MG63 (cell line): ENCODE measurements around the gene STRN4. TPM values are rescaled to one million over a fixed set of nuclear protein-coding genes. Genes with fewer than 3 reads are reported as not detected.
"Not testable (repeated sequence)": the region's sequence is repeated elsewhere in the genome, so short reads cannot be mapped to it uniquely, and the experiment has no call there.

Source experiments
- DNase-seq: peaks from one replicate; pipeline ENCODE4 v3.0.0-alpha.2; 2020
- H3K27me3 ChIP-seq: fragments of 250-450 bp; sonication (Bioruptor Pico); 2 replicates; pipeline ENCODE4 v1.5.1; 2020; ENCODE audit warnings: mild to moderate bottlenecking, moderate library complexity
- H3K36me3 ChIP-seq: fragments of 250-450 bp; sonication (Bioruptor Pico); 2 replicates; pipeline ENCODE4 v1.5.1; 2020; ENCODE audit warnings: mild to moderate bottlenecking, moderate library complexity
- H3K4me3 ChIP-seq: fragments of 250-450 bp; sonication (Bioruptor Pico); 2 replicates; pipeline ENCODE4 v1.5.1; 2020; ENCODE audit warnings: mild to moderate bottlenecking, moderate library complexity
- H3K9me3 ChIP-seq: fragments of 250-450 bp; sonication (Bioruptor Pico); 2 replicates; pipeline ENCODE4 v1.5.1; 2020; ENCODE audit warnings: mild to moderate bottlenecking, moderate library complexity
- total RNA-seq: library from RNA; depleted of rRNA; stranded (reverse); fragments of >200 nt; shearing (Covaris generic); gene quantifications from 2 replicates; pipeline ENCODE4 v1.2.3, GENCODE V29; 2014; ENCODE audit warnings: low replicate concordance

Gene STRN4
- total RNA-seq, 1 experiment from 2014 or later: 81.7 TPM

DNA sequence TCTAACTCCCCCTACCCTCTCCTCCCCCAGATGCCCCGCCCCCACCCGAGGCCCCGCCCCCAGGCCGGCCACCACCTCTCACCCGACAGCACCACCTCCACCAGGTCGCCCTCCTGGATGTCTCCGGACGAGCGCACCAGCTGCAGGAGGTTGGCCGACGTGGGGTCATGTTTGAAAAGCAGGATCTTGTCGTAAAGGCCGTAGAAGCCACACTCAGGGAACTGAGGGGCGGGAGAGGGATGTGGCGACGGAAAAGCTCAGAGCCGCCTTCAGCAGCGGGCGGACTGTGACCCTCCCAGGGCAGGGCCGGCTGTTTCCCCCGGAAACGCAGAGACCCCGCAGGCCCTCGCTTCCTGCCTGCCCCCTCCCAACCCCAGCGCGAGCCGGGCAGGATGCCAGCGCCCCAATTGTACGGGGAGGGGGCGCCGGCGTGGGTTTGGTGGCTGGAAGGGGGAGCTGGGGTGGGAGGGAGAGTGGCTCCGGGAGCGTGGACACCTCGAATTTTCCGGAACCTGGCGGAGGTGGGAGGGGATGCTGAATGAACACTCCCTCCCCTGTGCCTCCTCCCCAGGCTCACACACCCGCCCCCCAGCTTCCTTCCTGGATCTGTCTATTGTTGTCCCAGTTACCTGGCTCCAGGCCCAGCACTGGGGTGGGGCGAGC is 32.3 kb downstream of the STRN4 start:
- peaks cover 21% of the 10 kb centered on the region for H3K36me3 ChIP-seq
- peak; percentile 95 for DNase-seq
- H3K27me3 ChIP-seq: no peaks in the 10 kb centered on the region
- H3K4me3 ChIP-seq: peak overlapping the region; percentile 82
- no peaks in the 10 kb centered on the region for H3K9me3 ChIP-seq

DNA sequence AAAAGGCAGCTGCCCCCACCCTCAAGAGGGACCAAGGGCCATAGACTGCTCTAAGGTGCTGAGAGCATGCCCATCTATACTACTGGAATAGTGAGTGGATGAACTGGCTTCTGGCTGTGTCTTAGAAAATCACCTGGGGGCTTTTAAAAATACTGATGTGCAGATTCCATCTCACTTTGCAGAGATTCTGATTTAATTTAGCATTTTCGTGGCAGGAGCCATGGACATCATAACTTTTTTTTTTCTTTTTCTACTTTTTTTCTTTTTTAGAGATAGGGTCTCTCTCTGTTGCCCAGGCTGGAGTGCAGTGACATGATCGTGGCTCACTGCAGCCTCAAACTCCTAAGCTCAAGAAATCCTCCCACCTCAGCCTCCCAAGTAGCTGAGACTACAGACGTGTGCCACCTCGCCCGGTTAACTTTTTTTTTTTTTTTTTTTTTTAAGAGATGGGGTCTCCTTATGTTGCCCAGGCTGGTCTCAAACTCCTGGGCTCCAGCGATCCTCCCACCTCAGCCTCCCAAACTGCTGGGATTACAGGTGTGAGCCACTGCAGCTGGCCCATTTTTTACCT is 33.4 kb downstream of the STRN4 start:
- H3K36me3 ChIP-seq: peaks cover 26% of the 10 kb centered on the region
- H3K4me3 ChIP-seq, DNase-seq, H3K27me3 ChIP-seq, H3K9me3 ChIP-seq: not testable (repeated sequence)

DNA sequence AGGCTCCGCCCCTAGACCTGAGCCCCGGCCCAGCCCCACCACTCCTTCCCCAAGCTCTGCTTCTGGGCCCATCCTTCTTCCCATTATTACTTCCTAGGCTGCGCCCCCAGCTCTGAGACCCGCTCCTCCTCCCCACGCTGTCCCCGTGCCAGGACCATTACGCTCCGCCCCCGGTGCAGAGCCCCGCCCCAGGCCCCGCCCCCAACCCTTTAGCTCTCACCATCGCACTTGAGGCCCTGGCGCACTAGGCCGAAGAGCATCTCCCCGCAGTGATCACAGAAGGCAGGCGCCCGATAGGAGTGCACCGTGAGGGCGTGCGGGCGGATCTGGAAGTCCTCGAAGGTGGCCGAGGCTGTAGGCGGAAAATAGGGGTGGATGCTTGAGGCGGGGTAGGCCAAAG is 35.6 kb downstream of the STRN4 start:
- Histone ChIP-seq H3K9me3 (no peaks in the 10 kb centered on the region), H3K4me3 (no peak overlapping the region), H3K36me3 (peaks cover 39% of the 10 kb centered on the region), H3K27me3 (no peaks in the 10 kb centered on the region)
- no peak for DNase-seq

GRCh38 chr19:46704379-46705076 is 41.7 kb downstream of the STRN4 start:
- Histone ChIP-seq H3K27me3 (no peaks in the 10 kb centered on the region), H3K9me3 (no peaks in the 10 kb centered on the region), H3K36me3 (peaks cover 70% of the 10 kb centered on the region), H3K4me3 (no peak overlapping the region)
- no peak for DNase-seq

GRCh38 chr19:46700704-46701103 is 45.5 kb downstream of the STRN4 start:
- no peaks in the 10 kb centered on the region for H3K27me3 ChIP-seq
- H3K4me3 ChIP-seq: no peak overlapping the region
- DNase-seq: no peak
- peaks cover 75% of the 10 kb centered on the region for H3K36me3 ChIP-seq
- no peaks in the 10 kb centered on the region for H3K9me3 ChIP-seq

DNA sequence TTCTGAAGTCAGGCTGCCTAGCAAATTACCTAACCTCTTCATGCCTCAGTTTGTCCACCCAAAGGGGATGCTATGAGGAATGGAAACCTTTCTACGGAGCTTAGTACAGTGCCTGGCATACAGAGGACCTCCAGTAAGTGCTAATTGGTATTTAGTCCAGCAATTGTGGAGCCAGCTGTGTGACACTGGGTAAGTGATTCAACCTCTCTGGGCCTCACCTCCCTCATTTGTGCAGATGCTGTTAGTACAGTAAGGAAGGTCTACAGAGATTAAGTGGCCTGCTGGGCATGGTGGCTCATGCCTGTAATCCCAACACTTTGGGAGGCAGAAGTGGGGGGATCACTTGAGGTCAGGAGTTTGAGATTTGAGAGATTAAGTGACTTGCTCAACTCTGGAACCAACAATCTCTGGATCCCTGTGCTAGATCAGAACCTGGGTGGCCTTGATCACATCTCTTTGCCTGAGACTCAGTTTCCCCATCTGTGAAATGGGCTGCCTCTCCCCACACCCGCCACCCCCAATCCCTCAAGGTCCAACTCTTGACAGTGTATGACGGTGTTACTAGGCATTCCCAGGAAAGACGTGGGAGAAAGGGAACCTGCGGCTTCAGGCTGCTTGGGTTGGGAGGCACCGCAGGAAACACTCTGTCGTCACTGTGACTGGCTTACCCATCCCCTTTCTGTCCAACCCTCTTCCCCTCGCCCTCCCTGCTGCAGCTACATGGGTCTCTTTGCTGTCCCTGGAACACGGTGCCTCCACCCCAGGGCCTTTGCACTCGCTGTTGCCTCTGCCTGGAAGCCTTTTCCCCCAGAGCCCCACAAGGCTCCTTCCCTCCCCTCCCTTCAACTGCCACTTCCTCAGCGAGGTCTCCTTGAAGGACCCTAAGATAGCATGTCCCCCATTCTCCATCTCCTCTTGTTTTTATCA is 47.6 kb downstream of the STRN4 start:
- no peak for DNase-seq
- no peaks in the 10 kb centered on the region for H3K9me3 ChIP-seq
- peaks cover 78% of the 10 kb centered on the region for H3K36me3 ChIP-seq
- no peak overlapping the region for H3K4me3 ChIP-seq
- no peaks in the 10 kb centered on the region for H3K27me3 ChIP-seq

GRCh38 chr19:46697204-46697960 is 48.9 kb downstream of the STRN4 start:
- Histone ChIP-seq H3K27me3 (no peaks in the 10 kb centered on the region), H3K36me3 (peaks cover 83% of the 10 kb centered on the region), H3K9me3 (no peaks in the 10 kb centered on the region), H3K4me3 (no peak overlapping the region)
- DNase-seq: no peak

- Histone ChIP-seq H3K9me3 (peaks cover 2% of the 10 kb centered on the region; the same call in 1 of the 2 replicates), H3K36me3 (peaks cover 83% of the 10 kb centered on the region), H3K27me3 (no peaks in the 10 kb centered on the region), H3K4me3 (no peak overlapping the region)
- no peak for DNase-seq
Observed at GRCh38 chr19:46696866-46697203, 49.4 kb downstream of the STRN4 start.

DNA sequence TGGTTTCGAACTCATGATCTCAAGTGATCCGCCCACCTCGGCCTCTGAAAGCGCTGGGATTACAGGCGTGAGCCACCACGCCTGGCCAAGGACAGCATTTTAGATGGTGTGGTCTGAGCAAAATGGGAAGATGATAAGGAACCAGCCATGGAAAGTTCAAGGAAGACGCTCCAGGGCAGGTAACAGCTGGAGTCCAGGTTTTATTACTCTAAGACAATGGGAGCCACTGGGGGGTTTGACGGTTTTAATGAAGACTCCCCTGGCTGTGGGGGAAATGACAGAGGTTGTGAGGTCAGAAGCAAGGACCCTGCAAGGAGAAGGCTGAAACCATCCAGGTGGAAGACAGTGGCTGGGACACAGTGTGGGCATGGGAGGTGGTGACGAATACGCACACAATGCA is 50.2 kb downstream of the STRN4 start:
- Histone ChIP-seq H3K36me3 (peaks cover 84% of the 10 kb centered on the region), H3K9me3 (peaks cover 4% of the 10 kb centered on the region; the same call in 1 of the 2 replicates), H3K4me3 (no peak overlapping the region), H3K27me3 (no peaks in the 10 kb centered on the region)
- no peak for DNase-seq

GRCh38 chr19:46693760-46694159 is 52.5 kb downstream of the STRN4 start:
- H3K27me3 ChIP-seq: no peaks in the 10 kb centered on the region
- peaks cover 4% of the 10 kb centered on the region; the same call in 1 of the 2 replicates for H3K9me3 ChIP-seq
- H3K4me3 ChIP-seq: no peak overlapping the region
- peaks cover 84% of the 10 kb centered on the region for H3K36me3 ChIP-seq
- DNase-seq: no peak

- no peaks in the 10 kb centered on the region for H3K27me3 ChIP-seq
- H3K9me3 ChIP-seq: peaks cover 4% of the 10 kb centered on the region; the same call in 1 of the 2 replicates
- peaks cover 81% of the 10 kb centered on the region for H3K36me3 ChIP-seq
- no peak for DNase-seq
- no peak overlapping the region for H3K4me3 ChIP-seq
Observed at GRCh38 chr19:46692918-46693722, 53.1 kb downstream of the STRN4 start.

GRCh38 chr19:46691948-46692347 is 54.3 kb downstream of the STRN4 start:
- no peak for DNase-seq
- Histone ChIP-seq H3K36me3 (peaks cover 83% of the 10 kb centered on the region), H3K9me3 (peaks cover 4% of the 10 kb centered on the region; the same call in 1 of the 2 replicates), H3K27me3 (no peaks in the 10 kb centered on the region), H3K4me3 (no peak overlapping the region)

DNA sequence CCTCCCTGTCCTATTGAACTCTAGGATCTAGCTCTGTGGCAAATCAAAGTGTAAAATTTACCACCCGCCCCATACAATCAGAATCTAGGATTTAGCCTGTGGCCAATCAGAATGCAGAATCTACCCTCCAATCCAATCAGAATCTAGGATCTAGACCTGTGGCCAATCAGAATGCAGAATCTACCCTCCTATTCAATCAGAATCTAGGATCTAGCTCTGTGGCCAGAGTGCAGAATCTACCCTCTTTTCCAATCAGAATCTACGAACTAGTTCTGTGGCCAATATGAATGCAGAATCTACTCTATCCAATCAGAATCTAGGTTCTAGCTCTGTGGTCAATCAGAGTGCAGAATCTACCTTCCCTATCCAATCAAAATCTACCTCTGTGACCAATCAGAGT is 55.1 kb downstream of the STRN4 start:
- no peaks in the 10 kb centered on the region for H3K27me3 ChIP-seq
- H3K9me3 ChIP-seq: peaks cover 4% of the 10 kb centered on the region; the same call in 1 of the 2 replicates
- H3K36me3 ChIP-seq: peaks cover 75% of the 10 kb centered on the region
- H3K4me3 ChIP-seq: no peak overlapping the region
- DNase-seq: no peak

- Histone ChIP-seq H3K9me3 (peaks cover 4% of the 10 kb centered on the region; the same call in 1 of the 2 replicates), H3K4me3 (no peak overlapping the region), H3K36me3 (peaks cover 73% of the 10 kb centered on the region), H3K27me3 (no peaks in the 10 kb centered on the region)
- no peak for DNase-seq
Observed at GRCh38 chr19:46689358-46689757, 56.9 kb downstream of the STRN4 start.

GRCh38 chr19:46687438-46688145 is 58.7 kb downstream of the STRN4 start:
- Histone ChIP-seq H3K4me3 (no peak overlapping the region), H3K9me3 (peaks cover 4% of the 10 kb centered on the region; the same call in 1 of the 2 replicates), H3K27me3 (no peaks in the 10 kb centered on the region), H3K36me3 (peaks cover 61% of the 10 kb centered on the region)
- no peak for DNase-seq
